ENCODE results near the gene PTPRD.

Gene PTPRD

GRCh38 chr9:9792144-9792857, 820.5 kb downstream of the PTPRD start:
- Histone ChIP-seq H3K4me2 (ENCODE audit: low read depth, low read length, poor library complexity, severe bottlenecking) (peak overlapping the region; percentile 26), H3K36me3 (ENCODE audit: low read length) (no peaks in the 10 kb centered on the region), H3K4me3 (ENCODE audit: insufficient read depth, low read length, poor library complexity, severe bottlenecking) (no peak overlapping the region), H3K9me2 (replicated peaks; ENCODE audit: insufficient read depth, low read length) (no peaks in the 10 kb centered on the region), H3F3A (ENCODE audit: insufficient read depth) (0 out of 2 replicates have a peak, but pooled peaks cover 3% of the 10 kb centered on the region), H3K9me3 (ENCODE audit: insufficient read depth, low read length) (no peaks in the 10 kb centered on the region), H3K79me2 (ENCODE audit: insufficient read depth, low read length) (no peaks in the 10 kb centered on the region), H4K20me1 (ENCODE audit: low read depth, low read length) (no peaks in the 10 kb centered on the region), H3K9ac (ENCODE audit: low read length) (no peak overlapping the region), H2AFZ (ENCODE audit: low read depth, low read length, severe bottlenecking) (no peak overlapping the region), H3K27ac (ENCODE audit: low read depth, low read length) (peak overlapping the region; percentile 41), H3K27me3 (ENCODE audit: low read length) (no peaks in the 10 kb centered on the region)
- TF ChIP-seq EZH2phosphoT487 (conservative IDR thresholded peaks at IDR 0.05; ENCODE audit: low read length) (no peak), CTCF (IDR thresholded peaks at IDR 0.05; ENCODE audit: insufficient read depth, low read length, poor library complexity, severe bottlenecking) (no peak)

GRCh38 chr9:9791611-9792010, 821.2 kb downstream of the PTPRD start:
- H4K20me1 ChIP-seq (ENCODE audit: low read depth, low read length) = no peaks in the 10 kb centered on the region
- no peaks in the 10 kb centered on the region for H3K9me2 ChIP-seq (replicated peaks; ENCODE audit: insufficient read depth, low read length)
- no peaks in the 10 kb centered on the region for H3K27me3 ChIP-seq (ENCODE audit: low read length)
- H3K4me3 ChIP-seq (ENCODE audit: insufficient read depth, low read length, poor library complexity, severe bottlenecking) = no peak overlapping the region
- no peaks in the 10 kb centered on the region for H3K36me3 ChIP-seq (ENCODE audit: low read length)
- H3K27ac ChIP-seq (ENCODE audit: low read depth, low read length) = 0 out of 2 replicates have a peak overlapping the region, but pooled peaks have one; percentile 41
- H3K9ac ChIP-seq (ENCODE audit: low read length) = no peak overlapping the region
- H3K4me2 ChIP-seq (ENCODE audit: low read depth, low read length, poor library complexity, severe bottlenecking) = peak overlapping the region; percentile 26
- H3K9me3 ChIP-seq (ENCODE audit: insufficient read depth, low read length) = no peaks in the 10 kb centered on the region
- H3K79me2 ChIP-seq (ENCODE audit: insufficient read depth, low read length) = no peaks in the 10 kb centered on the region
- no peak for TF ChIP-seq EZH2phosphoT487 (conservative IDR thresholded peaks at IDR 0.05; ENCODE audit: low read length)
- peak; percentile 19 for TF ChIP-seq CTCF (IDR thresholded peaks at IDR 0.05; ENCODE audit: insufficient read depth, low read length, poor library complexity, severe bottlenecking)
- H2AFZ ChIP-seq (ENCODE audit: low read depth, low read length, severe bottlenecking) = no peak overlapping the region
- 0 out of 2 replicates have a peak, but pooled peaks cover 3% of the 10 kb centered on the region for H3F3A ChIP-seq (ENCODE audit: insufficient read depth)

- Histone ChIP-seq H3K9me2 (replicated peaks; ENCODE audit: insufficient read depth, low read length) (no peaks in the 10 kb centered on the region), H3K4me2 (ENCODE audit: low read depth, low read length, poor library complexity, severe bottlenecking) (no peak overlapping the region), H4K20me1 (ENCODE audit: low read depth, low read length) (no peaks in the 10 kb centered on the region), H3K27me3 (ENCODE audit: low read length) (no peaks in the 10 kb centered on the region), H3K4me3 (ENCODE audit: insufficient read depth, low read length, poor library complexity, severe bottlenecking) (no peak overlapping the region), H3K79me2 (ENCODE audit: insufficient read depth, low read length) (no peaks in the 10 kb centered on the region), H3K36me3 (ENCODE audit: low read length) (no peaks in the 10 kb centered on the region), H3F3A (ENCODE audit: insufficient read depth) (0 out of 2 replicates have a peak, but pooled peaks cover 3% of the 10 kb centered on the region), H2AFZ (ENCODE audit: low read depth, low read length, severe bottlenecking) (no peak overlapping the region), H3K27ac (ENCODE audit: low read depth, low read length) (no peak overlapping the region), H3K9ac (ENCODE audit: low read length) (no peak overlapping the region), H3K9me3 (ENCODE audit: insufficient read depth, low read length) (no peaks in the 10 kb centered on the region)
- TF ChIP-seq CTCF (IDR thresholded peaks at IDR 0.05; ENCODE audit: insufficient read depth, low read length, poor library complexity, severe bottlenecking) (peak; percentile 64), EZH2phosphoT487 (conservative IDR thresholded peaks at IDR 0.05; ENCODE audit: low read length) (no peak)
Measured at GRCh38 chr9:9790216-9790872, 822.5 kb downstream of the PTPRD start.
